HepG2 (cell line): ENCODE measurements around the gene ZKSCAN3. TPM values are rescaled to one million over a fixed set of nuclear protein-coding genes. Genes with fewer than 3 reads are reported as not detected.
A peak's percentile ranks its signal among the peaks of the same experiment; 100 is the strongest.

Experiments used
- AHR ChIP-seq: IDR thresholded peaks from 2 replicates; pipeline ENCODE4 v1.6.1; 2018; ENCODE audit warnings: missing genetic modification reagents, missing compliant biosample characterization
- ARNT2 ChIP-seq: sonication (generic); formaldehyde crosslinking; IDR thresholded peaks from 2 replicates; pipeline ENCODE4 v1.8.0; 2022; ENCODE audit warnings: mild to moderate bottlenecking, low read depth, missing genetic modification reagents, moderate library complexity
- ATF7 ChIP-seq, 2 experiments: fragments of 450-650 bp in 1 of 2; sonication (generic) in 1 of 2; formaldehyde crosslinking in 1 of 2; IDR thresholded peaks; 2 replicates each; pipeline versions ENCODE4 v1.4.0 to v1.6.1; 2016 to 2020; ENCODE audit warnings: antibody characterized with exemption in 1 of 2, mild to moderate bottlenecking in 1 of 2, missing genetic modification reagents in 1 of 2
- ATM ChIP-seq: fragments of 450-650 bp; IDR thresholded peaks from 2 replicates; pipeline ENCODE4 v1.7.1; 2017; ENCODE audit warnings: mild to moderate bottlenecking, borderline replicate concordance
- CBX1 ChIP-seq: IDR thresholded peaks from one replicate; pipeline ENCODE4 v1.6.1; 2016; ENCODE audit warnings: antibody characterized with exemption, low read depth
- CCAR2 ChIP-seq: fragments of 200-400 bp; formaldehyde crosslinking; optimal IDR thresholded peaks from 2 replicates; pipeline ENCODE3; 2018; ENCODE audit warnings: low read depth, mild to moderate bottlenecking, low read length, moderate library complexity
- ESRRA ChIP-seq: sonication (generic); formaldehyde crosslinking; IDR thresholded peaks from 2 replicates; pipeline ENCODE4 v1.5.1; 2020; ENCODE audit warnings: mild to moderate bottlenecking, low read depth, missing genetic modification reagents
- NFE2 ChIP-seq: sonication (generic); formaldehyde crosslinking; IDR thresholded peaks from 2 replicates; pipeline ENCODE4 v1.4.0; 2020; ENCODE audit warnings: missing genetic modification reagents
- NFKBIZ ChIP-seq: IDR thresholded peaks from 2 replicates; pipeline ENCODE4 v1.6.1; 2018; ENCODE audit warnings: missing genetic modification reagents, missing compliant biosample characterization
- NRL ChIP-seq: sonication (generic); formaldehyde crosslinking; IDR thresholded peaks from 2 replicates; pipeline ENCODE4 v1.5.0; 2020; ENCODE audit warnings: missing genetic modification reagents, mild to moderate bottlenecking, moderate library complexity, borderline replicate concordance
- PAF1 ChIP-seq: IDR thresholded peaks from 2 replicates; pipeline ENCODE4 v1.6.1; 2016; ENCODE audit warnings: missing genetic modification reagents, missing compliant biosample characterization
- PHF8 ChIP-seq: sonication (generic); formaldehyde crosslinking; IDR thresholded peaks from 2 replicates; pipeline ENCODE4 v1.5.0; 2020; ENCODE audit warnings: missing genetic modification reagents
- PLSCR1 ChIP-seq: sonication (generic); formaldehyde crosslinking; IDR thresholded peaks from 2 replicates; pipeline ENCODE4 v1.5.0; 2020; ENCODE audit warnings: missing genetic modification reagents, mild to moderate bottlenecking, borderline replicate concordance
- POLR2G ChIP-seq: fragments of 200-400 bp; formaldehyde crosslinking; IDR thresholded peaks from 2 replicates; pipeline ENCODE4 v1.6.1; 2018; ENCODE audit warnings: mild to moderate bottlenecking, low read depth, low read length, moderate library complexity
- RFX5 ChIP-seq: IDR thresholded peaks from 2 replicates; pipeline ENCODE4 v1.6.1; 2011; ENCODE audit warnings: low read depth, low read length, improper control_type of control experiment
- SALL1 ChIP-seq: sonication (generic); formaldehyde crosslinking; IDR thresholded peaks from 2 replicates; pipeline ENCODE4 v1.8.0; 2022; ENCODE audit warnings: mild to moderate bottlenecking, missing genetic modification reagents
- SIX4 ChIP-seq: sonication (generic); formaldehyde crosslinking; IDR thresholded peaks from 2 replicates; pipeline ENCODE4 v1.4.0; 2020; ENCODE audit warnings: missing genetic modification reagents
- TAF15 ChIP-seq: fragments of 200-400 bp; formaldehyde crosslinking; IDR thresholded peaks from one replicate; pipeline ENCODE4 v1.6.1; 2018; ENCODE audit warnings: mild to moderate bottlenecking, low read depth, low read length; ENCODE audit not compliant: poor library complexity, severe bottlenecking
- TOE1 ChIP-seq: sonication (generic); formaldehyde crosslinking; IDR thresholded peaks from 2 replicates; pipeline ENCODE4 v1.4.0; 2020; ENCODE audit warnings: mild to moderate bottlenecking, missing genetic modification reagents
- U2AF2 ChIP-seq: fragments of 200-400 bp; formaldehyde crosslinking; IDR thresholded peaks from 2 replicates; pipeline ENCODE4 v1.6.1; 2017; ENCODE audit warnings: low read depth, mild to moderate bottlenecking, low read length
- ZBTB1 ChIP-seq: sonication (generic); formaldehyde crosslinking; IDR thresholded peaks from 2 replicates; pipeline ENCODE4 v1.4.0; 2020; ENCODE audit warnings: missing genetic modification reagents, borderline replicate concordance
- ZNF235 ChIP-seq: sonication (generic); formaldehyde crosslinking; IDR thresholded peaks from 2 replicates; pipeline ENCODE4 v1.8.1; 2023; ENCODE audit warnings: mild to moderate bottlenecking, missing genetic modification reagents, borderline replicate concordance
- ZNF296 ChIP-seq: sonication (generic); formaldehyde crosslinking; conservative IDR thresholded peaks from 2 replicates; pipeline ENCODE4 v1.5.0; 2020; ENCODE audit warnings: mild to moderate bottlenecking, missing genetic modification reagents
- ZNF337 ChIP-seq: sonication (generic); formaldehyde crosslinking; IDR thresholded peaks from 2 replicates; pipeline ENCODE4 v1.5.1; 2020; ENCODE audit warnings: missing genetic modification reagents, low read depth, mild to moderate bottlenecking, borderline replicate concordance
- ZNF451 ChIP-seq: sonication (generic); formaldehyde crosslinking; IDR thresholded peaks from 2 replicates; pipeline ENCODE4 v1.5.0; 2020; ENCODE audit warnings: mild to moderate bottlenecking, missing genetic modification reagents
- ZNF550 ChIP-seq: sonication (generic); formaldehyde crosslinking; IDR thresholded peaks from 2 replicates; pipeline ENCODE4 v1.4.0; 2020; ENCODE audit warnings: mild to moderate bottlenecking, missing genetic modification reagents, borderline replicate concordance
- ZNF629 ChIP-seq: sonication (generic); formaldehyde crosslinking; conservative IDR thresholded peaks from 2 replicates; pipeline ENCODE4 v1.5.0; 2020; ENCODE audit warnings: missing genetic modification reagents
- ZNF788 ChIP-seq: sonication (generic); formaldehyde crosslinking; IDR thresholded peaks from 2 replicates; pipeline ENCODE4 v1.5.0; 2020; ENCODE audit warnings: mild to moderate bottlenecking, missing genetic modification reagents, borderline replicate concordance
- polyA plus RNA-seq, 8 experiments: library from polyadenylated mRNA; depleted of rRNA in 3 of 8; stranded (reverse) in 7 of 8; unstranded in 1 of 8; fragments of >200 nt; fragmentation: Illumina TruSeq in 4 of 8; extraction: Trizol in 4 of 8; gene quantifications; 2 replicates each; pipeline versions ENCODE4 v1.2.1 to v1.2.3, GENCODE V29; 2011 to 2016; ENCODE audit warnings: low read depth in 4 of 8, missing spikeins in 1 of 8, mixed read lengths in 1 of 8; ENCODE audit not compliant: insufficient read depth in 1 of 8
- total RNA-seq, 5 experiments: library from RNA; depleted of rRNA; stranded (reverse); fragments of >200 nt; fragmentation: Illumina TruSeq; extraction: Trizol; gene quantifications; 2 replicates each; pipeline ENCODE4 v1.2.3, GENCODE V29; 2016; ENCODE audit warnings: low read depth in 1 of 5
- TF ChIP-seq, protein P1 (sequence below): sonication (generic); formaldehyde crosslinking; IDR thresholded peaks from 2 replicates; pipeline ENCODE4 v1.4.0; 2020; ENCODE audit warnings: missing genetic modification reagents, borderline replicate concordance

The ZKSCAN3 gene
- total and polyA plus RNA-seq, 2 of the 13 experiments (the other 11 are each of a cell fraction or from before 2014, with no cell fraction given): 3.3 to 7.4 TPM

DNA sequence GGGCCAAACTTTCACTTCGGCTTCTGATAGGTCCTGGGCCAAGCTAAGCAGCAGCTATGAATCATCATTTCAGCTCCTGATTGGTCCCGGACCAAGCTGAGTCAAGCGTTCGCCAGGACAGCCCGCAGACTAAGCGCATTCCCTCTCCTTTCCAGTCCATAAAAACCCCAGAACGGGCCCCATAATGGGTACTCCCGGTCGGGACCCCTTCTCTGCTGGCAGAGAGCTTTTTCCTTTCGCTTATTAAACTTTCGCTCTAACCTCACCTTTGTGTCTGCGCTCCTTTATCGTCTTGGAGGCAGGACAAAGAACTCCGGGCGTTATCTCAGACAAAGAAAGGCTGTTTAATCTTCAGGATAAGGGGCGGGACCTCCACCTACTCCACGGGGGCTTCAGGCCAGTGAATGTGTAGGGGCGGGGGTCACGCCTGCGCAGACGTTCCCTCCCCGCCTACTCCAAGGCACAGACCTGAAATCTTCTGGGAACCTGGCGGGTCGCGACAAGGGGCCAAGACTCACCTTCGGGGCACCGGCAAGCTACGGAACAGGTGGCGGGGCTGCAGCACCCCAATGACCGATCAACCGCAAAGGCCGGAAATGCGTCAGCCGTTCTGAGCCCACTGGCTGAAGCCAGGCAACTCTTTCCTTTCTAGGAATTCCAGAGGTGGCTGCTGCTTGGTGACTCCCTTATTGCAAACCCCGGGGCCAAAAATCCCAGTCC, 14.0 kb upstream of the ZKSCAN3 start, which contains the start of gene ZSCAN31 (continued):
- TF ChIP-seq PAF1 (no peak), POLR2G (peak; percentile 100), ZNF296 (CRISPR knock-in tag) (no peak), ZNF235 (CRISPR knock-in tag) (no peak), ATM (no peak), NFKBIZ (CRISPR knock-in tag) (peak; percentile 52; the same call in 1 of the 2 replicates), ZNF550 (no peak), ARNT2 (CRISPR knock-in tag) (peak; percentile 65), NRL (CRISPR knock-in tag) (peak; percentile 96), ZBTB1 (CRISPR knock-in tag) (no peak), CBX1 (no peak), NFE2 (no peak), TAF15 (no peak), U2AF2 (no peak), ATF7 (IDR thresholded peaks at IDR 0.05) (peak; percentile 69; the same call in 1 of the 2 replicates), ATF7 (CRISPR knock-in tag; IDR thresholded peaks at IDR 0.05) (peak; percentile 75), PHF8 (peak; percentile 92), ZNF337 (CRISPR knock-in tag) (peak; percentile 48; the same call in 1 of the 2 replicates), TOE1 (peak; percentile 92), CCAR2 (no peak), PLSCR1 (no peak), SIX4 (no peak; the same call in 1 of the 2 replicates), ESRRA (CRISPR knock-in tag) (peak; percentile 52; the same call in 1 of the 2 replicates), ZNF629 (CRISPR knock-in tag) (no peak), SALL1 (CRISPR knock-in tag) (peak; percentile 87), AHR (CRISPR knock-in tag) (peak; percentile 30; the same call in 1 of the 2 replicates), RFX5 (peak; percentile 85), ZNF451 (CRISPR knock-in tag) (no peak), ZNF788 (0 out of 2 replicates have a peak, but pooled peaks have one; percentile 44)
- TF ChIP-seq, protein P1, sequence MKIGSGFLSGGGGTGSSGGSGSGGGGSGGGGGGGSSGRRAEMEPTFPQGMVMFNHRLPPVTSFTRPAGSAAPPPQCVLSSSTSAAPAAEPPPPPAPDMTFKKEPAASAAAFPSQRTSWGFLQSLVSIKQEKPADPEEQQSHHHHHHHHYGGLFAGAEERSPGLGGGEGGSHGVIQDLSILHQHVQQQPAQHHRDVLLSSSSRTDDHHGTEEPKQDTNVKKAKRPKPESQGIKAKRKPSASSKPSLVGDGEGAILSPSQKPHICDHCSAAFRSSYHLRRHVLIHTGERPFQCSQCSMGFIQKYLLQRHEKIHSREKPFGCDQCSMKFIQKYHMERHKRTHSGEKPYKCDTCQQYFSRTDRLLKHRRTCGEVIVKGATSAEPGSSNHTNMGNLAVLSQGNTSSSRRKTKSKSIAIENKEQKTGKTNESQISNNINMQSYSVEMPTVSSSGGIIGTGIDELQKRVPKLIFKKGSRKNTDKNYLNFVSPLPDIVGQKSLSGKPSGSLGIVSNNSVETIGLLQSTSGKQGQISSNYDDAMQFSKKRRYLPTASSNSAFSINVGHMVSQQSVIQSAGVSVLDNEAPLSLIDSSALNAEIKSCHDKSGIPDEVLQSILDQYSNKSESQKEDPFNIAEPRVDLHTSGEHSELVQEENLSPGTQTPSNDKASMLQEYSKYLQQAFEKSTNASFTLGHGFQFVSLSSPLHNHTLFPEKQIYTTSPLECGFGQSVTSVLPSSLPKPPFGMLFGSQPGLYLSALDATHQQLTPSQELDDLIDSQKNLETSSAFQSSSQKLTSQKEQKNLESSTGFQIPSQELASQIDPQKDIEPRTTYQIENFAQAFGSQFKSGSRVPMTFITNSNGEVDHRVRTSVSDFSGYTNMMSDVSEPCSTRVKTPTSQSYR (CRISPR knock-in tag): no peak
